Thyroid gland (tissue), 4 donors: ENCODE measurements around the gene ERCC1.

Experiments
- POLR2A ChIP-seq, 2 donors: fragments of 450-650 bp; IDR thresholded peaks; one replicate each; pipeline ENCODE4 v1.6.1; 2017; ENCODE audit warnings: antibody characterized with exemption in 2 of 2, mild to moderate bottlenecking in 2 of 2, moderate library complexity in 1 of 2
- TF ChIP-seq, protein P1 (sequence below), 6 experiments: fragments of 200-600 bp in 3 of 6; fragments of 450-650 bp in 3 of 6; sonication (generic) in 3 of 6; IDR thresholded peaks; one replicate each; pipeline ENCODE4 v1.5.1; 2016 to 2019; ENCODE audit warnings: antibody characterized with exemption in 6 of 6, mild to moderate bottlenecking in 2 of 6, inconsistent platforms in 1 of 6, moderate library complexity in 1 of 6

DNA sequence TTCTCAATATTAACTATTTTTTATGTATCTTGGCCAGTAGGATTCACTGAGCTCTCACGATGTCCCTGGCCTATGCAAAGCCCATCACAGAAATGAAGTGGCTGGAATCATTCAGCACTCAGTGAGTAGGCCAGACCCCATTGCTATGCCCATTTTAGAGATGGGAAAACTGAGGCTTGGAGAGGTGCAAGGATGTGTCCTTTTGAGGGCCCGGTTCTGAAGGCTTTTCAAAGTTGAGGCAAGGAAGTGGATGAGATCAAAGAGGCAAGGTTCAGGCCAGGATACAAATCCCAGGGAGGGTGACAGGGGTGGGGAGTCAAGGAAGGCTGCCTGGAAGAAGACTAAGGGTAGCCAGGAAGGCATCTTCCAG is 18.7 kb upstream of the ERCC1 start:
- TF ChIP-seq, protein P1, sequence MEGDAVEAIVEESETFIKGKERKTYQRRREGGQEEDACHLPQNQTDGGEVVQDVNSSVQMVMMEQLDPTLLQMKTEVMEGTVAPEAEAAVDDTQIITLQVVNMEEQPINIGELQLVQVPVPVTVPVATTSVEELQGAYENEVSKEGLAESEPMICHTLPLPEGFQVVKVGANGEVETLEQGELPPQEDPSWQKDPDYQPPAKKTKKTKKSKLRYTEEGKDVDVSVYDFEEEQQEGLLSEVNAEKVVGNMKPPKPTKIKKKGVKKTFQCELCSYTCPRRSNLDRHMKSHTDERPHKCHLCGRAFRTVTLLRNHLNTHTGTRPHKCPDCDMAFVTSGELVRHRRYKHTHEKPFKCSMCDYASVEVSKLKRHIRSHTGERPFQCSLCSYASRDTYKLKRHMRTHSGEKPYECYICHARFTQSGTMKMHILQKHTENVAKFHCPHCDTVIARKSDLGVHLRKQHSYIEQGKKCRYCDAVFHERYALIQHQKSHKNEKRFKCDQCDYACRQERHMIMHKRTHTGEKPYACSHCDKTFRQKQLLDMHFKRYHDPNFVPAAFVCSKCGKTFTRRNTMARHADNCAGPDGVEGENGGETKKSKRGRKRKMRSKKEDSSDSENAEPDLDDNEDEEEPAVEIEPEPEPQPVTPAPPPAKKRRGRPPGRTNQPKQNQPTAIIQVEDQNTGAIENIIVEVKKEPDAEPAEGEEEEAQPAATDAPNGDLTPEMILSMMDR (IDR thresholded peaks at IDR 0.05), result no peak
- no peak for TF ChIP-seq POLR2A (IDR thresholded peaks at IDR 0.05)
